Parathyroid adenoma (tissue), 2 donors: ENCODE data around the gene OR1J2.
A peak's percentile ranks its signal among the peaks of the same experiment; 100 is the strongest.

Experiments
- H2AFZ ChIP-seq: fragments of 300-600 bp; sonication (generic); one replicate; pipeline ENCODE4 v1.7.0; 2017; ENCODE audit warnings: antibody characterized with exemption, mild to moderate bottlenecking
- H3K27ac ChIP-seq: fragments of 300-600 bp; sonication (generic); one replicate; pipeline ENCODE4 v1.7.0; 2017
- H3K27me3 ChIP-seq: fragments of 300-600 bp; sonication (generic); one replicate; pipeline ENCODE4 v1.7.0; 2017; ENCODE audit warnings: low read length; ENCODE audit not compliant: control insufficient read depth, insufficient read depth
- H3K36me3 ChIP-seq: fragments of 300-600 bp; sonication (generic); one replicate; pipeline ENCODE4 v1.7.0; 2017; ENCODE audit warnings: low read length; ENCODE audit not compliant: control insufficient read depth, insufficient read depth
- H3K4me1 ChIP-seq: fragments of 300-600 bp; sonication (generic); one replicate; pipeline ENCODE4 v1.7.0; 2017; ENCODE audit warnings: control low read depth
- H3K4me2 ChIP-seq: fragments of 300-600 bp; sonication (generic); one replicate; pipeline ENCODE4 v1.7.0; 2017; ENCODE audit warnings: low read length
- H3K4me3 ChIP-seq: fragments of 300-600 bp; sonication (generic); one replicate; pipeline ENCODE4 v1.7.0; 2017; ENCODE audit warnings: low read depth, low read length
- H3K79me2 ChIP-seq: fragments of 300-600 bp; sonication (generic); one replicate; pipeline ENCODE4 v1.7.0; 2017; ENCODE audit warnings: control low read depth
- H3K9ac ChIP-seq: fragments of 300-600 bp; sonication (generic); one replicate; pipeline ENCODE4 v1.7.0; 2017; ENCODE audit warnings: mild to moderate bottlenecking
- H3K9me3 ChIP-seq: fragments of 300-600 bp; sonication (generic); one replicate; pipeline ENCODE4 v1.7.0; 2017; ENCODE audit warnings: low read length; ENCODE audit not compliant: control insufficient read depth
- TF ChIP-seq, protein P1 (sequence below): fragments of 300-600 bp; sonication (generic); IDR thresholded peaks from one replicate; pipeline ENCODE4 v1.7.0; 2017; ENCODE audit warnings: antibody characterized with exemption, mild to moderate bottlenecking
- donor health status: primary hyperparathyroidism.

The OR1J2 gene, protein sequence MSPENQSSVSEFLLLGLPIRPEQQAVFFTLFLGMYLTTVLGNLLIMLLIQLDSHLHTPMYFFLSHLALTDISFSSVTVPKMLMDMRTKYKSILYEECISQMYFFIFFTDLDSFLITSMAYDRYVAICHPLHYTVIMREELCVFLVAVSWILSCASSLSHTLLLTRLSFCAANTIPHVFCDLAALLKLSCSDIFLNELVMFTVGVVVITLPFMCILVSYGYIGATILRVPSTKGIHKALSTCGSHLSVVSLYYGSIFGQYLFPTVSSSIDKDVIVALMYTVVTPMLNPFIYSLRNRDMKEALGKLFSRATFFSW

DNA sequence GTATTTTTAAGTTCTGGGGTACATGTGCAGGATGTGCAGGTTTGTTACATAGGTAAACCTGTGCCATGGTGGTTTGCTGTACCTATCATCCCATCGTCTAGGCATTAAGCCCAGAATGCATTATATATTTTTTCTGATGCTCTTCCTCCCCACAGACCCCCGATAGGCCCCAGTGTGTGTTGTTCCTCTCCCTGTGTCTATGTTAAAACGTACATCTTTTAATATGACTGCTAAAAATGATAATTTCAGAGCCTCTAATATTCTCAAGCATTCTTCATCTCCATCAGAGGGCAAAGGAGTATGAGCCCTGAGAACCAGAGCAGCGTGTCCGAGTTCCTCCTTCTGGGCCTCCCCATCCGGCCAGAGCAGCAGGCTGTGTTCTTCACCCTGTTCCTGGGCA lies at the start of gene OR1J2:
OR1J2 (plus strand) TSS at position 301 of the 400 bp plus-strand sequence; CDS start at position 301, 0 bp downstream.
- no peaks in the 10 kb centered on the region for H3K9me3 ChIP-seq
- TF ChIP-seq, protein P1, sequence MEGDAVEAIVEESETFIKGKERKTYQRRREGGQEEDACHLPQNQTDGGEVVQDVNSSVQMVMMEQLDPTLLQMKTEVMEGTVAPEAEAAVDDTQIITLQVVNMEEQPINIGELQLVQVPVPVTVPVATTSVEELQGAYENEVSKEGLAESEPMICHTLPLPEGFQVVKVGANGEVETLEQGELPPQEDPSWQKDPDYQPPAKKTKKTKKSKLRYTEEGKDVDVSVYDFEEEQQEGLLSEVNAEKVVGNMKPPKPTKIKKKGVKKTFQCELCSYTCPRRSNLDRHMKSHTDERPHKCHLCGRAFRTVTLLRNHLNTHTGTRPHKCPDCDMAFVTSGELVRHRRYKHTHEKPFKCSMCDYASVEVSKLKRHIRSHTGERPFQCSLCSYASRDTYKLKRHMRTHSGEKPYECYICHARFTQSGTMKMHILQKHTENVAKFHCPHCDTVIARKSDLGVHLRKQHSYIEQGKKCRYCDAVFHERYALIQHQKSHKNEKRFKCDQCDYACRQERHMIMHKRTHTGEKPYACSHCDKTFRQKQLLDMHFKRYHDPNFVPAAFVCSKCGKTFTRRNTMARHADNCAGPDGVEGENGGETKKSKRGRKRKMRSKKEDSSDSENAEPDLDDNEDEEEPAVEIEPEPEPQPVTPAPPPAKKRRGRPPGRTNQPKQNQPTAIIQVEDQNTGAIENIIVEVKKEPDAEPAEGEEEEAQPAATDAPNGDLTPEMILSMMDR: no peak
- no peaks in the 10 kb centered on the region for H3K27me3 ChIP-seq
- no peaks in the 10 kb centered on the region for H3K36me3 ChIP-seq
- H3K4me3 ChIP-seq: no peak within 1 kb of the TSS
- H3K27ac ChIP-seq: no peak within 1 kb of the TSS
- no peak within 1 kb of the TSS for H3K4me2 ChIP-seq
- H3K4me1 ChIP-seq: no peaks in the 10 kb centered on the region
- H3K9ac ChIP-seq: no peak within 1 kb of the TSS
- H3K79me2 ChIP-seq: no peaks in the 10 kb centered on the region
- H2AFZ ChIP-seq: no peak within 1 kb of the TSS

GRCh38 chr9:122463828-122464632 lies 46.6 kb upstream of the OR1J2 start:
- H3K4me2 ChIP-seq: peak overlapping the region; percentile 63
- no peaks in the 10 kb centered on the region for H3K36me3 ChIP-seq
- H3K9ac ChIP-seq: no peak overlapping the region
- H3K4me1 ChIP-seq: no peaks in the 10 kb centered on the region
- TF ChIP-seq, protein P1: no peak
- H3K4me3 ChIP-seq: no peak overlapping the region
- H2AFZ ChIP-seq: peak overlapping the region; percentile 17
- H3K27me3 ChIP-seq: peaks cover 4% of the 10 kb centered on the region
- H3K27ac ChIP-seq: no peak overlapping the region
- no peaks in the 10 kb centered on the region for H3K9me3 ChIP-seq
- H3K79me2 ChIP-seq: no peaks in the 10 kb centered on the region

- TF ChIP-seq, protein P1: peak; percentile 56
- no peaks in the 10 kb centered on the region for H3K79me2 ChIP-seq
- peak overlapping the region; percentile 56 for H3K4me3 ChIP-seq
- H3K4me1 ChIP-seq: no peaks in the 10 kb centered on the region
- H3K27me3 ChIP-seq: peaks cover 4% of the 10 kb centered on the region
- H3K4me2 ChIP-seq: peak overlapping the region; percentile 63
- H3K36me3 ChIP-seq: no peaks in the 10 kb centered on the region
- no peak overlapping the region for H3K9ac ChIP-seq
- no peaks in the 10 kb centered on the region for H3K9me3 ChIP-seq
- H2AFZ ChIP-seq: peak overlapping the region; percentile 17
- no peak overlapping the region for H3K27ac ChIP-seq
Measured at GRCh38 chr9:122464633-122465567, 45.7 kb upstream of the OR1J2 start.

- TF ChIP-seq, protein P1: no peak
- no peak overlapping the region for H3K4me3 ChIP-seq
- no peaks in the 10 kb centered on the region for H3K9me3 ChIP-seq
- H3K4me1 ChIP-seq: no peaks in the 10 kb centered on the region
- no peaks in the 10 kb centered on the region for H3K36me3 ChIP-seq
- H3K79me2 ChIP-seq: no peaks in the 10 kb centered on the region
- H3K27ac ChIP-seq: no peak overlapping the region
- no peak overlapping the region for H2AFZ ChIP-seq
- no peak overlapping the region for H3K9ac ChIP-seq
- no peak overlapping the region for H3K4me2 ChIP-seq
- peaks cover 4% of the 10 kb centered on the region for H3K27me3 ChIP-seq
Measured at GRCh38 chr9:122466456-122466855, 44.1 kb upstream of the OR1J2 start.
